ENCODE measurements around the gene TMEM14B. TPM values are rescaled to one million over a fixed set of nuclear protein-coding genes. Genes with fewer than 3 reads are reported as not detected.
A peak's percentile ranks its signal among the peaks of the same experiment; 100 is the strongest.

TMEM14B gene
- total and polyA plus RNA-seq, 2 donors (not counting 3 experiments of a cell fraction or from before 2014, with no cell fraction given) = 58.2 to 73.1 TPM

GRCh38 chr6:10722570-10722819, 25.1 kb upstream of the TMEM14B start:
- H3K4me1 ChIP-seq (ENCODE audit: control insufficient read depth, extremely low read depth, insufficient read depth, low read length) = peaks cover 10% of the 10 kb centered on the region
- H3K9ac ChIP-seq (replicated peaks; ENCODE audit: extremely low read depth, insufficient read depth, low read length) = peak overlapping the region; percentile 90
- no peaks in the 10 kb centered on the region for H3K27me3 ChIP-seq (ENCODE audit: control insufficient read depth in 2 of 2, insufficient read depth in 2 of 2, low read length in 2 of 2)
- DNase-seq (ENCODE audit: low read depth, low spot score) = no peak
- H3K4me3 ChIP-seq (replicated peaks in 1 of 3; ENCODE audit: insufficient read depth in 1 of 3, low read depth in 1 of 3, low read length in 3 of 3) = peak overlapping the region; percentile 59 to 79 (median 76)
- TF ChIP-seq GATA2 (IDR thresholded peaks at IDR 0.05; ENCODE audit: insufficient read depth, insufficient read length, low read depth, low read length) = no peak
- TF ChIP-seq MYC (IDR thresholded peaks at IDR 0.05; ENCODE audit: low read depth, low read length) = no peak
- no peak for TF ChIP-seq FOS (IDR thresholded peaks at IDR 0.05; ENCODE audit: borderline replicate concordance, insufficient read depth, low read length)
- TF ChIP-seq POLR2A (IDR thresholded peaks at IDR 0.05; ENCODE audit: low read depth, low read length) = no peak
- TF ChIP-seq MAX (IDR thresholded peaks at IDR 0.05; ENCODE audit: insufficient read depth, insufficient read length) = no peak
- TF ChIP-seq POLR2AphosphoS5 (IDR thresholded peaks at IDR 0.05; ENCODE audit: insufficient read depth, low read depth, low read length) = no peak
- no peak for TF ChIP-seq JUN (IDR thresholded peaks at IDR 0.05; ENCODE audit: borderline replicate concordance, insufficient read depth, insufficient read length, low read depth)
- TF ChIP-seq EZH2 (IDR thresholded peaks at IDR 0.05; ENCODE audit: borderline replicate concordance, low read depth, low read length, severe bottlenecking) = no peak
- TF ChIP-seq CTCF (IDR thresholded peaks at IDR 0.05; ENCODE audit: extremely low read depth in 1 of 2, insufficient read depth in 1 of 2, low read depth in 1 of 2, low read length in 2 of 2) = no peak
- H3K36me3 ChIP-seq (ENCODE audit: control insufficient read depth in 2 of 2, extremely low read depth in 1 of 2, insufficient read depth in 2 of 2, low read length in 2 of 2) = no peaks in the 10 kb centered on the region
- FAIRE-seq = no peak
- intact Hi-C loops (cut with micrococcal nuclease) = loop anchor here (2.0 to 10.0 kb wide), 2 partner anchors 78 to 372 kb away; partner anchors contain the start of gene SMIM13
- peak overlapping the region; percentile 96 for H2AFZ ChIP-seq (ENCODE audit: low read depth, low read length)
- H3K79me2 ChIP-seq (ENCODE audit: control insufficient read depth, insufficient read depth, low read length) = no peaks in the 10 kb centered on the region
- peak overlapping the region; percentile 95 for H3K4me2 ChIP-seq (ENCODE audit: insufficient read depth, low read length)
- no peaks in the 10 kb centered on the region for H3K9me1 ChIP-seq (replicated peaks; ENCODE audit: control insufficient read depth, extremely low read depth, insufficient read depth, low read length)
- H3K9me3 ChIP-seq (replicated peaks; ENCODE audit: control insufficient read depth, insufficient read depth, low read length) = no peaks in the 10 kb centered on the region
- CTCF ChIA-PET = interaction anchor here (1.0 to 4.8 kb wide), 4 partner anchors 15 to 244 kb away, joined by 3 to 21 read pairs (median 4); no protein-coding TSS in a partner anchor
- no peaks in the 10 kb centered on the region for H4K20me1 ChIP-seq (replicated peaks; ENCODE audit: control insufficient read depth, extremely low read depth, insufficient read depth, low read length)
- no TSS peak for BruUV-seq (replicated peaks)
- POLR2A ChIA-PET = interaction anchor here (1.0 to 1.2 kb wide), 3 partner anchors 10 to 37 kb away, joined by 3 to 4 read pairs (median 4); partner anchors contain the start of gene TMEM14B
- peak overlapping the region; percentile 60 for H3K27ac ChIP-seq (ENCODE audit: insufficient read depth, low read depth, low read length)
- dilution Hi-C loops (cut with MboI; ENCODE audit: extremely low pct_ligation_motif_present, low sequenced_read_pairs) = no loop called here
